HCT116 (cell line): ENCODE data around the gene PSMA3. TPM values are rescaled to one million over a fixed set of nuclear protein-coding genes. Genes with fewer than 3 reads are reported as not detected.

Experiments
- ATAC-seq: fragments of 200-7000 bp; cut with Tn5 transposase; 2 replicates; pipeline ENCODE4 v1.9.1; 2020; ENCODE audit warnings: mild to moderate bottlenecking, moderate library complexity
- BruUV-seq: library from RNA; stranded (reverse); fragments of 400-500 nt; replicated peaks from 2 replicates; lab custom pipeline; 2021; lab: Mats Ljungman, UMichigan
- CTCF ChIA-PET: fragments of 300-600 bp; sonication (Branson Sonifier 250); formaldehyde crosslinking; loops from one replicate; lab custom pipeline; 2021; ENCODE audit warnings: antibody characterized with exemption; lab: Charles Lee
- POLR2A ChIA-PET: fragments of 300-600, 350-600 bp; sonication (Branson Sonifier 250); formaldehyde crosslinking; loops from one replicate; lab custom pipeline; 2021; ENCODE audit warnings: antibody characterized with exemption; lab: Charles Lee
- RAD21 ChIA-PET, 2 experiments: fragments of 300-600 bp; sonication (Branson Sonifier 250); formaldehyde crosslinking; loops; one replicate each; lab custom pipeline; 2023; ENCODE audit warnings: low total read pairs in 2 of 2; ENCODE audit not compliant: uncharacterized antibody in 2 of 2, unreplicated experiment in 2 of 2, low non-redundant PET in 1 of 2; lab: Charles Lee
- DNase-seq: peaks from one replicate; pipeline ENCODE4 v3.0.0-alpha.2; 2010; ENCODE audit warnings: low read depth, low spot score
- H2AFZ ChIP-seq: fragments of 200-600 bp; shearing (Covaris generic), sonication (generic); 2 replicates; pipeline ENCODE4 v1.6.1; 2017; ENCODE audit warnings: low read depth, mixed run types, mixed read lengths, antibody characterized with exemption, low read length; ENCODE audit not compliant: poor library complexity, severe bottlenecking
- H3K27ac ChIP-seq: 2 replicates; pipeline ENCODE4 v1.5.1; 2012; ENCODE audit warnings: low read depth, low read length
- H3K27me3 ChIP-seq: fragments of 200-600 bp; sonication (generic); 2 replicates; pipeline ENCODE4 v1.6.1; 2016; ENCODE audit warnings: mixed run types, low read length, mixed read lengths; ENCODE audit not compliant: insufficient read depth
- H3K36me3 ChIP-seq, 2 experiments: fragments of 200-500 bp in 1 of 2; fragments of 200-600 bp in 1 of 2; sonication (Bioruptor generic) in 1 of 2; sonication (generic) in 1 of 2; 2 replicates each; pipeline versions ENCODE4 v1.5.1 to v1.6.1; 2014 to 2016; ENCODE audit warnings: low read length in 2 of 2, inconsistent platforms in 1 of 2, mixed read lengths in 1 of 2, mixed run types in 1 of 2; ENCODE audit not compliant: insufficient read depth in 2 of 2, control insufficient read depth in 1 of 2
- H3K4me1 ChIP-seq, 2 experiments: fragments of 200-600 bp in 1 of 2; sonication (generic) in 1 of 2; 2 replicates each; pipeline versions ENCODE4 v1.5.1 to v1.6.1; 2012 to 2017; ENCODE audit warnings: low read length in 2 of 2, inconsistent platforms in 1 of 2, mild to moderate bottlenecking in 1 of 2, mixed read lengths in 1 of 2, mixed run types in 1 of 2, moderate library complexity in 1 of 2; ENCODE audit not compliant: insufficient read depth in 2 of 2, control insufficient read depth in 1 of 2
- H3K4me2 ChIP-seq: fragments of 200-600 bp; sonication (generic); 2 replicates; pipeline ENCODE4 v1.6.1; 2017; ENCODE audit warnings: mixed run types, low read length, mixed read lengths
- H3K4me3 ChIP-seq, 2 experiments: fragments of 200-600 bp in 1 of 2; sonication (generic) in 1 of 2; replicated peaks in 1 of 2; 2 replicates each; pipeline ENCODE4 v1.5.1; 2011 to 2016; ENCODE audit warnings: low read length in 2 of 2, control low read depth in 1 of 2, low read depth in 1 of 2, mild to moderate bottlenecking in 1 of 2, mixed read lengths in 1 of 2, mixed run types in 1 of 2
- H3K79me2 ChIP-seq: fragments of 200-600 bp; sonication (generic); 2 replicates; pipeline ENCODE4 v1.6.1; 2017; ENCODE audit warnings: mild to moderate bottlenecking, mixed run types, low read length, moderate library complexity, mixed read lengths; ENCODE audit not compliant: insufficient read depth
- H3K9ac ChIP-seq: fragments of 200-600 bp; sonication (generic); 2 replicates; pipeline ENCODE4 v1.6.1; 2016; ENCODE audit warnings: low read length, mixed read lengths
- H3K9me2 ChIP-seq: fragments of 200-600 bp; sonication (generic), shearing (Covaris generic); 2 replicates; pipeline ENCODE4 v1.6.1; 2017; ENCODE audit warnings: mixed run types, mild to moderate bottlenecking, moderate library complexity; ENCODE audit not compliant: insufficient read depth
- H3K9me3 ChIP-seq, 2 experiments: fragments of 200-500 bp in 1 of 2; fragments of 200-600 bp in 1 of 2; sonication (Bioruptor generic) in 1 of 2; sonication (generic) in 1 of 2; 2 replicates each; pipeline ENCODE4 v1.6.1; 2014 to 2017; ENCODE audit warnings: low read length in 2 of 2, mixed read lengths in 2 of 2, inconsistent platforms in 1 of 2, low read depth in 1 of 2, mild to moderate bottlenecking in 1 of 2, mixed run types in 1 of 2, moderate library complexity in 1 of 2; ENCODE audit not compliant: control insufficient read depth in 1 of 2, insufficient read depth in 1 of 2
- H4K20me1 ChIP-seq: fragments of 200-600 bp; sonication (generic), shearing (Covaris generic); 2 replicates; pipeline ENCODE4 v1.6.1; 2017; ENCODE audit warnings: mixed run types, mild to moderate bottlenecking, moderate library complexity; ENCODE audit not compliant: insufficient read depth
- CBX3 ChIP-seq: IDR thresholded peaks from 2 replicates; pipeline ENCODE4 v1.6.1; 2012; ENCODE audit warnings: low read depth
- CEBPB ChIP-seq: IDR thresholded peaks from 2 replicates; pipeline ENCODE4 v1.6.1; 2012; ENCODE audit warnings: low read depth
- ELF1 ChIP-seq: IDR thresholded peaks from 2 replicates; pipeline ENCODE4 v1.6.1; 2012; ENCODE audit warnings: low read depth, borderline replicate concordance
- EZH2 ChIP-seq: fragments of 200-600 bp; sonication (generic); IDR thresholded peaks from 2 replicates; pipeline ENCODE4 v1.6.1; 2017; ENCODE audit warnings: antibody characterized with exemption, mixed run types
- JUND ChIP-seq: IDR thresholded peaks from 2 replicates; pipeline ENCODE4 v1.6.1; 2012
- POLR2A ChIP-seq: IDR thresholded peaks from 2 replicates; pipeline ENCODE4 v1.7.0; 2011; ENCODE audit warnings: borderline replicate concordance; ENCODE audit not compliant: insufficient read depth, insufficient read length; ENCODE audit errors: extremely low read depth
- RAD21 ChIP-seq: IDR thresholded peaks from 2 replicates; pipeline ENCODE4 v1.6.1; 2012; ENCODE audit warnings: low read depth, mild to moderate bottlenecking
- REST ChIP-seq: IDR thresholded peaks from 2 replicates; pipeline ENCODE4 v1.6.1; 2012; ENCODE audit warnings: low read depth
- SIN3A ChIP-seq: IDR thresholded peaks from 2 replicates; pipeline ENCODE4 v1.6.1; 2012; ENCODE audit warnings: low read depth
- SP1 ChIP-seq: IDR thresholded peaks from 2 replicates; pipeline ENCODE4 v1.6.1; 2012; ENCODE audit warnings: low read depth
- SRF ChIP-seq: IDR thresholded peaks from 2 replicates; pipeline ENCODE4 v1.6.1; 2012; ENCODE audit warnings: low read depth
- TCF7L2 ChIP-seq: IDR thresholded peaks from 2 replicates; pipeline ENCODE4 v1.7.0; 2011; ENCODE audit warnings: borderline replicate concordance, inconsistent platforms; ENCODE audit not compliant: insufficient read depth, insufficient read length; ENCODE audit errors: extremely low read depth
- YY1 ChIP-seq: IDR thresholded peaks from 2 replicates; pipeline ENCODE4 v1.6.1; 2011; ENCODE audit warnings: low read length, low read depth, moderate library complexity, mild to moderate bottlenecking; ENCODE audit not compliant: insufficient replicate concordance; ENCODE audit errors: extremely low read depth
- ZFX ChIP-seq: fragments of 450-650 bp; IDR thresholded peaks from 2 replicates; pipeline ENCODE4 v1.6.1; 2017
- ZNF274 ChIP-seq: fragments of 200-500 bp; sonication (Bioruptor generic); IDR thresholded peaks from 2 replicates; pipeline ENCODE4 v1.6.1; 2014; ENCODE audit warnings: mild to moderate bottlenecking, low read depth, low read length, inconsistent platforms
- intact Hi-C: fragments of 100-400 bp; cut with micrococcal nuclease; formaldehyde crosslinking; loops from 2 replicates; pipeline ENCODE4 v1.10.0; 2022
- total RNA-seq: library from RNA; stranded (reverse); gene quantifications from one replicate; pipeline ENCODE4 v1.2.1, GENCODE V29; 2021; ENCODE audit not compliant: unreplicated experiment

Gene PSMA3
- total RNA-seq, 1 experiment from 2014 or later: 267 TPM

GRCh38 chr14:58245562-58245961 lies 919 bp downstream of the PSMA3 start:
- peak overlapping the region; percentile 69 to 82 for H3K4me3 ChIP-seq
- no peaks in the 10 kb centered on the region for H3K9me3 ChIP-seq
- H3K27ac ChIP-seq: peak overlapping the region; percentile 95
- no peaks in the 10 kb centered on the region for H3K27me3 ChIP-seq
- H2AFZ ChIP-seq: no peak overlapping the region
- ChIA-PET RAD21 (no interaction called here), CTCF (no interaction called here), POLR2A (no interaction called here)
- H3K36me3 ChIP-seq: peaks cover 11 to 12% of the 10 kb centered on the region in 2 experiments; a peak in 3 of 4 replicates
- peak overlapping the region; percentile 90 for H3K9ac ChIP-seq
- no peaks in the 10 kb centered on the region for H3K9me2 ChIP-seq
- peak overlapping the region; percentile 75 for H3K4me2 ChIP-seq
- ATAC-seq: no peak
- H3K79me2 ChIP-seq: peaks cover 59% of the 10 kb centered on the region
- intact Hi-C loops: loop anchor here (2.0 kb wide), 2 partner anchors 45 to 53 kb away; partner anchors contain the start of genes ACTR10 and ARID4A
- TF ChIP-seq CEBPB: no peak
- no peak for TF ChIP-seq ZNF274
- no peak for TF ChIP-seq POLR2A
- no peak for TF ChIP-seq SIN3A
- TF ChIP-seq SRF: no peak
- no peak for TF ChIP-seq ZFX
- no peak for TF ChIP-seq ELF1
- no peak for TF ChIP-seq REST
- TF ChIP-seq EZH2: no peak
- no peak for TF ChIP-seq CBX3
- no peak for TF ChIP-seq TCF7L2
- TF ChIP-seq SP1: no peak
- TF ChIP-seq YY1: no peak
- no peak for TF ChIP-seq RAD21
- TF ChIP-seq JUND: no peak
- peaks cover 14% of the 10 kb centered on the region; the same call in 1 of the 2 replicates for H4K20me1 ChIP-seq
- no TSS peak for BruUV-seq
- no peak for DNase-seq
- peaks cover 9 to 17% of the 10 kb centered on the region in 2 experiments for H3K4me1 ChIP-seq
